Fibroblast of upper back skin (primary cell): ENCODE data around the gene ASTN2.

Experiments used
- DNase-seq: peaks from one replicate; pipeline ENCODE4 v3.0.0-alpha.2; 2013

Gene ASTN2

GRCh38 chr9:116686693-116687073 lies 728.2 kb downstream of the ASTN2 start:
- DNase-seq, result peak; percentile 17

- DNase-seq, result no peak
Measured at GRCh38 chr9:116686135-116686534, 728.7 kb downstream of the ASTN2 start.

- DNase-seq, result peak; percentile 24
Measured at GRCh38 chr9:116685166-116685565, 729.7 kb downstream of the ASTN2 start.

GRCh38 chr9:116683535-116683934 lies 731.3 kb downstream of the ASTN2 start:
- no peak for DNase-seq

- DNase-seq, result no peak
Measured at GRCh38 chr9:116674210-116674980, 740.5 kb downstream of the ASTN2 start.

- DNase-seq, result peak; percentile 11
Measured at GRCh38 chr9:116673375-116673774, 741.5 kb downstream of the ASTN2 start.

- DNase-seq, result no peak
Measured at GRCh38 chr9:116671605-116672004, 743.3 kb downstream of the ASTN2 start.

GRCh38 chr9:116668970-116669695 lies 745.7 kb downstream of the ASTN2 start:
- DNase-seq, result peak; percentile 51

- DNase-seq, result no peak
Measured at GRCh38 chr9:116663581-116663980, 751.3 kb downstream of the ASTN2 start.

GRCh38 chr9:116662646-116663310 lies 752.1 kb downstream of the ASTN2 start:
- no peak for DNase-seq

GRCh38 chr9:116661037-116661954 lies 753.6 kb downstream of the ASTN2 start:
- DNase-seq, result peak; percentile 82

GRCh38 chr9:116658265-116658664 lies 756.6 kb downstream of the ASTN2 start:
- no peak for DNase-seq

GRCh38 chr9:116656977-116657376 lies 757.9 kb downstream of the ASTN2 start:
- DNase-seq, result no peak

- no peak for DNase-seq
Measured at GRCh38 chr9:116656501-116656971, 758.3 kb downstream of the ASTN2 start.

- no peak for DNase-seq
Measured at GRCh38 chr9:116654059-116654355, 760.9 kb downstream of the ASTN2 start.

- DNase-seq, result no peak
Measured at GRCh38 chr9:116653348-116654058, 761.4 kb downstream of the ASTN2 start.

GRCh38 chr9:116647515-116647809 lies 767.4 kb downstream of the ASTN2 start:
- DNase-seq, result no peak

- DNase-seq, result peak; percentile 73
Measured at GRCh38 chr9:116646661-116647514, 768.0 kb downstream of the ASTN2 start.

- DNase-seq, result peak; percentile 92
Measured at GRCh38 chr9:116644091-116644688, 770.7 kb downstream of the ASTN2 start.

GRCh38 chr9:116643691-116644090 lies 771.2 kb downstream of the ASTN2 start:
- peak; percentile 84 for DNase-seq
